ENCODE results near the gene ZFP1. TPM values are rescaled to one million over a fixed set of nuclear protein-coding genes. Genes with fewer than 3 reads are reported as not detected.

The ZFP1 gene
- total RNA-seq, 1 experiment from 2014 or later, result 10.6 TPM

GRCh38 chr16:75175074-75175473 lies 26.8 kb downstream of the ZFP1 start:
- no TSS peak for BruUV-seq (replicated peaks)
- Mint-ChIP-seq H3K4me1 (ENCODE audit: low read depth, unreplicated experiment) (no peaks in the 10 kb centered on the region), H3K4me3 (ENCODE audit: low read depth, unreplicated experiment) (no peak overlapping the region), H3K27me3 (ENCODE audit: unreplicated experiment) (no peaks in the 10 kb centered on the region), H3K36me3 (ENCODE audit: insufficient read depth, unreplicated experiment) (peaks cover 5% of the 10 kb centered on the region), H3K27ac (ENCODE audit: unreplicated experiment) (no peak overlapping the region), H3K9me3 (ENCODE audit: low read depth, unreplicated experiment) (peaks cover 34% of the 10 kb centered on the region)
- intact Hi-C loops (cut with micrococcal nuclease; ENCODE audit: unreplicated experiment), result no loop called here
- no peak for DNase-seq
- TF ChIP-seq CTCF (IDR thresholded peaks at IDR 0.05; ENCODE audit: unreplicated experiment), result no peak
- CTCF ChIA-PET, result no interaction called here

GRCh38 chr16:75176926-75177325 lies 28.6 kb downstream of the ZFP1 start:
- H3K27me3 Mint-ChIP-seq (ENCODE audit: unreplicated experiment), result no peaks in the 10 kb centered on the region
- H3K36me3 Mint-ChIP-seq (ENCODE audit: insufficient read depth, unreplicated experiment), result peaks cover 5% of the 10 kb centered on the region
- CTCF ChIA-PET, result no interaction called here
- H3K4me3 Mint-ChIP-seq (ENCODE audit: low read depth, unreplicated experiment), result no peak overlapping the region
- no peak for DNase-seq
- TF ChIP-seq CTCF (IDR thresholded peaks at IDR 0.05; ENCODE audit: unreplicated experiment), result no peak
- peaks cover 32% of the 10 kb centered on the region for H3K9me3 Mint-ChIP-seq (ENCODE audit: low read depth, unreplicated experiment)
- no TSS peak for BruUV-seq (replicated peaks)
- H3K4me1 Mint-ChIP-seq (ENCODE audit: low read depth, unreplicated experiment), result no peaks in the 10 kb centered on the region
- H3K27ac Mint-ChIP-seq (ENCODE audit: unreplicated experiment), result no peak overlapping the region
- intact Hi-C loops (cut with micrococcal nuclease; ENCODE audit: unreplicated experiment), result no loop called here

GRCh38 chr16:75179208-75179607 lies 30.9 kb downstream of the ZFP1 start:
- CTCF ChIA-PET, result no interaction called here
- Mint-ChIP-seq H3K4me1 (ENCODE audit: low read depth, unreplicated experiment) (no peaks in the 10 kb centered on the region), H3K4me3 (ENCODE audit: low read depth, unreplicated experiment) (no peak overlapping the region), H3K9me3 (ENCODE audit: low read depth, unreplicated experiment) (peaks cover 14% of the 10 kb centered on the region), H3K27me3 (ENCODE audit: unreplicated experiment) (no peaks in the 10 kb centered on the region), H3K27ac (ENCODE audit: unreplicated experiment) (no peak overlapping the region), H3K36me3 (ENCODE audit: insufficient read depth, unreplicated experiment) (no peaks in the 10 kb centered on the region)
- no TSS peak for BruUV-seq (replicated peaks)
- no peak for TF ChIP-seq CTCF (IDR thresholded peaks at IDR 0.05; ENCODE audit: unreplicated experiment)
- DNase-seq, result no peak
- intact Hi-C loops (cut with micrococcal nuclease; ENCODE audit: unreplicated experiment), result no loop called here

- Mint-ChIP-seq H3K4me3 (ENCODE audit: low read depth, unreplicated experiment) (no peak overlapping the region), H3K9me3 (ENCODE audit: low read depth, unreplicated experiment) (peaks cover 15% of the 10 kb centered on the region), H3K4me1 (ENCODE audit: low read depth, unreplicated experiment) (no peaks in the 10 kb centered on the region), H3K27ac (ENCODE audit: unreplicated experiment) (no peak overlapping the region), H3K27me3 (ENCODE audit: unreplicated experiment) (no peaks in the 10 kb centered on the region), H3K36me3 (ENCODE audit: insufficient read depth, unreplicated experiment) (no peaks in the 10 kb centered on the region)
- CTCF ChIA-PET, result no interaction called here
- DNase-seq, result no peak
- intact Hi-C loops (cut with micrococcal nuclease; ENCODE audit: unreplicated experiment), result no loop called here
- BruUV-seq (replicated peaks), result no TSS peak
- TF ChIP-seq CTCF (IDR thresholded peaks at IDR 0.05; ENCODE audit: unreplicated experiment), result no peak
Observed at GRCh38 chr16:75181630-75182029, 33.3 kb downstream of the ZFP1 start.
